ENCODE results near the gene ATF7IP. TPM values are rescaled to one million over a fixed set of nuclear protein-coding genes. Genes with fewer than 3 reads are reported as not detected.

The ATF7IP gene
- total RNA-seq, 1 experiment from 2014 or later = 25.4 TPM

- peak; percentile 6; the same call in 1 of the 2 replicates for TF ChIP-seq CTCF (IDR thresholded peaks at IDR 0.05)
- no peak for TF ChIP-seq REST (IDR thresholded peaks at IDR 0.05; ENCODE audit: insufficient read depth in 1 of 2, low read depth in 2 of 2, low read length in 1 of 2)
- TF ChIP-seq POLR2AphosphoS5 (IDR thresholded peaks at IDR 0.05; ENCODE audit: low read depth, low read length) = no peak
- TF ChIP-seq SIN3A (IDR thresholded peaks at IDR 0.05; ENCODE audit: borderline replicate concordance, insufficient read depth, low read depth, low read length) = no peak
- no peak for TF ChIP-seq TCF7L2 (IDR thresholded peaks at IDR 0.05; ENCODE audit: low read depth, low read length)
- in situ Hi-C loops (cut with HindIII; ENCODE audit: low pct_unique_long_range_greater_than_20kb, low sequenced_read_pairs) = no loop called here
- TSS peak; percentile 74 for BruUV-seq (replicated peaks)
Observed at GRCh38 chr12:14366209-14367039, 942 bp downstream of the ATF7IP start.

GRCh38 chr12:14367040-14367661 is 1.7 kb downstream of the ATF7IP start:
- peak overlapping the region; percentile 41 to 58; a peak in 3 of 4 replicates for H3K4me3 ChIP-seq (ENCODE audit: low read depth in 2 of 2, low read length in 2 of 2)
- POLR2A ChIA-PET = no interaction called here
- H3K9me3 ChIP-seq (ENCODE audit: control insufficient read depth, insufficient read depth, low read depth, low read length) = no peaks in the 10 kb centered on the region
- H3K27ac ChIP-seq (ENCODE audit: low read length) = peak overlapping the region; percentile 89
- ATAC-seq = no peak
- no peaks in the 10 kb centered on the region for H3K27me3 ChIP-seq (ENCODE audit: control insufficient read depth, insufficient read depth, low read length)
- TF ChIP-seq TCF7L2 (IDR thresholded peaks at IDR 0.05; ENCODE audit: low read depth, low read length) = no peak
- no peak for TF ChIP-seq CTCF (IDR thresholded peaks at IDR 0.05)
- no peak for TF ChIP-seq SIN3A (IDR thresholded peaks at IDR 0.05; ENCODE audit: borderline replicate concordance, insufficient read depth, low read depth, low read length)
- TF ChIP-seq REST (IDR thresholded peaks at IDR 0.05; ENCODE audit: insufficient read depth in 1 of 2, low read depth in 2 of 2, low read length in 1 of 2) = no peak
- TF ChIP-seq POLR2AphosphoS5 (IDR thresholded peaks at IDR 0.05; ENCODE audit: low read depth, low read length) = no peak
- in situ Hi-C loops (cut with HindIII; ENCODE audit: low pct_unique_long_range_greater_than_20kb, low sequenced_read_pairs) = no loop called here
- DNase-seq (ENCODE audit: low read depth, low spot score) = no peak
- no TSS peak for BruUV-seq (replicated peaks)
- H3K36me3 ChIP-seq (ENCODE audit: control insufficient read depth, insufficient read depth, low read length) = no peaks in the 10 kb centered on the region
- CTCF ChIA-PET = no interaction called here
- peaks cover 7% of the 10 kb centered on the region; the same call in 1 of the 2 replicates for H3K4me1 ChIP-seq (ENCODE audit: control insufficient read depth, insufficient read depth, low read length)
- intact Hi-C loops (cut with micrococcal nuclease; ENCODE audit: unreplicated experiment) = loop anchor here (10.0 kb wide), 1 partner anchor 112 kb away; no protein-coding TSS in a partner anchor

More at GRCh38 chr12:14366209-14367039, 942 bp downstream of the ATF7IP start:
- no peaks in the 10 kb centered on the region for H3K36me3 ChIP-seq (ENCODE audit: control insufficient read depth, insufficient read depth, low read length)
- ChIA-PET POLR2A (interaction anchor here (0.5 kb wide), 1 partner anchor 103 kb away, joined by 5 read pairs; no protein-coding TSS in a partner anchor), CTCF (interaction anchor here (0.6 to 0.9 kb wide), 2 partner anchors 109 to 128 kb away, joined by 3 to 12 read pairs; no protein-coding TSS in a partner anchor)
- H3K27ac ChIP-seq (ENCODE audit: low read length) = peak overlapping the region; percentile 89
- no peak for ATAC-seq
- H3K4me1 ChIP-seq (ENCODE audit: control insufficient read depth, insufficient read depth, low read length) = peaks cover 3% of the 10 kb centered on the region; the same call in 1 of the 2 replicates
- DNase-seq (ENCODE audit: low read depth, low spot score) = no peak
- H3K27me3 ChIP-seq (ENCODE audit: control insufficient read depth, insufficient read depth, low read length) = no peaks in the 10 kb centered on the region
- H3K4me3 ChIP-seq (ENCODE audit: low read depth in 2 of 2, low read length in 2 of 2) = peak overlapping the region; percentile 58 to 62
- intact Hi-C loops (cut with micrococcal nuclease; ENCODE audit: unreplicated experiment) = loop anchor here (10.0 kb wide), 1 partner anchor 112 kb away; no protein-coding TSS in a partner anchor
- H3K9me3 ChIP-seq (ENCODE audit: control insufficient read depth, insufficient read depth, low read depth, low read length) = no peaks in the 10 kb centered on the region
